ENCODE measurements around the gene ST6GALNAC5. TPM values are rescaled to one million over a fixed set of nuclear protein-coding genes. Genes with fewer than 3 reads are reported as not detected.
A peak's percentile ranks its signal among the peaks of the same experiment; 100 is the strongest.

ST6GALNAC5 gene
- total and polyA plus RNA-seq, 10 of the 15 experiments (the other 5 are each of a cell fraction or from before 2014, with no cell fraction given), result under 0.01 to 1.8 (median 0.07) TPM; not detected in 6

GRCh38 chr1:76868154-76868882 lies 1.0 kb downstream of the ST6GALNAC5 start:
- ChIA-PET RAD21 (ENCODE audit: unreplicated experiment) (interaction anchor here (1.3 to 5.2 kb wide), 5 partner anchors 66 to 260 kb away, joined by 4 to 41 read pairs (median 22); no protein-coding TSS in a partner anchor), POLR2A (interaction anchor here (1.0 to 1.1 kb wide), 2 partner anchors 39 to 67 kb away, joined by 3 to 4 read pairs; no protein-coding TSS in a partner anchor), SMC1A (ENCODE audit: uncharacterized antibody, unreplicated experiment) (interaction anchor here (0.7 to 2.8 kb wide), 5 partner anchors 65 to 260 kb away, joined by 3 to 22 read pairs (median 6); no protein-coding TSS in a partner anchor), CTCF (interaction anchor here (0.8 to 1.2 kb wide), 5 partner anchors 37 to 257 kb away, joined by 3 to 4 read pairs (median 3); no protein-coding TSS in a partner anchor)
- Histone ChIP-seq H3K27ac (ENCODE audit: control insufficient read depth, insufficient read depth) (no peak overlapping the region), H4K20me1 (ENCODE audit: control insufficient read depth, insufficient read depth) (no peaks in the 10 kb centered on the region), H3K4me3 (no peak overlapping the region), H3K36me3 (ENCODE audit: control insufficient read depth in 2 of 2, insufficient read depth in 2 of 2, low read length in 1 of 2) (no peaks in the 10 kb centered on the region), H3K4me1 (ENCODE audit: control insufficient read depth, insufficient read depth, low read length) (peaks cover 11% of the 10 kb centered on the region; the same call in 1 of the 2 replicates), H3K9me3 (replicated peaks; ENCODE audit: control insufficient read depth, insufficient read depth, low read length) (no peaks in the 10 kb centered on the region; the same call in 2 of the 3 replicates), H3K9ac (ENCODE audit: control insufficient read depth, insufficient read depth, low read length) (no peak overlapping the region), H3K4me2 (ENCODE audit: control insufficient read depth, insufficient read depth) (peak overlapping the region; percentile 64), H2AFZ (ENCODE audit: control insufficient read depth, low read depth, low read length) (no peak overlapping the region), H3K79me2 (ENCODE audit: control insufficient read depth, insufficient read depth, low read length) (no peaks in the 10 kb centered on the region), H3K27me3 (replicated peaks in 1 of 2; ENCODE audit: control insufficient read depth in 2 of 2, insufficient read depth in 2 of 2, low read length in 1 of 2) (peaks cover 8 to 22% of the 10 kb centered on the region in 2 experiments)
- DNase-seq (ENCODE audit: low read depth, low spot score) (no peak), ATAC-seq (peak; percentile 82), FAIRE-seq (no peak)
- BruUV-seq (replicated peaks), result no TSS peak
- in situ Hi-C loops (cut with MboI) (no loop called here), intact Hi-C loops (cut with micrococcal nuclease; ENCODE audit: unreplicated experiment) (loop anchor here (10.0 kb wide), 1 partner anchor 534 kb away; no protein-coding TSS in a partner anchor)
- 16% methylated on average over 60 of the region's 65 CpGs for WGBS (ENCODE audit: insufficient coverage, insufficient replicate concordance, low lambda C conversion rate, missing lambda C conversion rate)
- TF ChIP-seq SUZ12 (IDR thresholded peaks at IDR 0.05; ENCODE audit: unreplicated experiment) (peak; percentile 65), RAD21 (IDR thresholded peaks at IDR 0.05; ENCODE audit: insufficient read depth, low read depth, low read length) (0 out of 2 replicates have a peak, but pooled peaks have one; percentile 15), BHLHE40 (IDR thresholded peaks at IDR 0.05; ENCODE audit: borderline replicate concordance in 1 of 2, low read depth in 2 of 2, low read length in 1 of 2) (0 out of 4 replicates have a peak, but pooled peaks of 1 of the 2 experiments have one; percentile 9), CTCF (IDR thresholded peaks at IDR 0.05 in 2 of 3, conservative IDR thresholded peaks at IDR 0.05 in 1 of 3; ENCODE audit: control insufficient read depth in 2 of 3, extremely low read depth in 1 of 3, insufficient read depth in 1 of 3, low read depth in 3 of 3, low read length in 3 of 3) (peak in 2 of 3 experiments; percentile 3 to 14; a peak in 1 of 6 replicates), LARP7 (IDR thresholded peaks at IDR 0.05) (no peak; the same call in 1 of the 2 replicates)
